Vagina (tissue), 2 donors: Measurements from ENCODE around the gene RBM17.
"Not testable (repeated sequence)": the region's sequence is repeated elsewhere in the genome, so short reads cannot be mapped to it uniquely, and the experiment has no call there.

ENCODE experiments used
- POLR2A ChIP-seq, 2 donors: fragments of 450-650 bp; IDR thresholded peaks; one replicate each; pipeline ENCODE4 v1.6.1; 2017; ENCODE audit warnings: antibody characterized with exemption in 2 of 2, mild to moderate bottlenecking in 2 of 2, moderate library complexity in 2 of 2
- POLR2AphosphoS5 ChIP-seq, 2 donors: sonication (generic); formaldehyde crosslinking; IDR thresholded peaks; one replicate each; pipeline ENCODE4 v1.9.0; 2017; ENCODE audit warnings: antibody characterized with exemption in 2 of 2, mild to moderate bottlenecking in 2 of 2, low read depth in 1 of 2; ENCODE audit not compliant: insufficient read depth in 1 of 2
- TF ChIP-seq, protein P1 (sequence below), 3 experiments: fragments of 450-650 bp in 2 of 3; fragments of 200-600 bp in 1 of 3; sonication (generic) in 1 of 3; IDR thresholded peaks; one replicate each; pipeline ENCODE4 v1.5.1; 2017 to 2019; ENCODE audit warnings: antibody characterized with exemption in 3 of 3, mild to moderate bottlenecking in 2 of 3, moderate library complexity in 2 of 3

DNA sequence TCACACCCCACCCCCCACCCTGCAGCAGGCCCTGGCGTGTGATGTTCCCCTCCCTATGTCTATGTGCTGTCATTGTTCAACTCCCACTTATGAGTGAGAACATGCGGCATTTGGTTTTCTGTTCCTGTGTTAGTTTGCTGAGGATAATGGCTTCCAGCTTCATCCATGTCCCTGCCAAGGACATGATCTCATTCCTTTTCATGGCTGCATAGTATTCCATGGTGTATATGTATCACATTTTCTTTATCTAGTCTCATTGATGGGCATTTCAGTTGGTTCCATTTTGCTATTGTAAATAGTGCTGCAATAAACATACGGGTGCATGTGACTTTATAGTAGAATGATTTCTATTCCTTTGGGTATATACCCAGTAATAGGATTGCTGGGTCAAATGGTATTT lies 24.1 kb upstream of the RBM17 start:
- TF ChIP-seq, protein P1, sequence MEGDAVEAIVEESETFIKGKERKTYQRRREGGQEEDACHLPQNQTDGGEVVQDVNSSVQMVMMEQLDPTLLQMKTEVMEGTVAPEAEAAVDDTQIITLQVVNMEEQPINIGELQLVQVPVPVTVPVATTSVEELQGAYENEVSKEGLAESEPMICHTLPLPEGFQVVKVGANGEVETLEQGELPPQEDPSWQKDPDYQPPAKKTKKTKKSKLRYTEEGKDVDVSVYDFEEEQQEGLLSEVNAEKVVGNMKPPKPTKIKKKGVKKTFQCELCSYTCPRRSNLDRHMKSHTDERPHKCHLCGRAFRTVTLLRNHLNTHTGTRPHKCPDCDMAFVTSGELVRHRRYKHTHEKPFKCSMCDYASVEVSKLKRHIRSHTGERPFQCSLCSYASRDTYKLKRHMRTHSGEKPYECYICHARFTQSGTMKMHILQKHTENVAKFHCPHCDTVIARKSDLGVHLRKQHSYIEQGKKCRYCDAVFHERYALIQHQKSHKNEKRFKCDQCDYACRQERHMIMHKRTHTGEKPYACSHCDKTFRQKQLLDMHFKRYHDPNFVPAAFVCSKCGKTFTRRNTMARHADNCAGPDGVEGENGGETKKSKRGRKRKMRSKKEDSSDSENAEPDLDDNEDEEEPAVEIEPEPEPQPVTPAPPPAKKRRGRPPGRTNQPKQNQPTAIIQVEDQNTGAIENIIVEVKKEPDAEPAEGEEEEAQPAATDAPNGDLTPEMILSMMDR (IDR thresholded peaks at IDR 0.05): not testable (repeated sequence)
- TF ChIP-seq POLR2AphosphoS5 (IDR thresholded peaks at IDR 0.05; ENCODE audit: insufficient read depth in 1 of 2, low read depth in 1 of 2); POLR2A (IDR thresholded peaks at IDR 0.05): not testable (repeated sequence)
